GM21576 (cell line): ENCODE results near the gene SMARCD3.

Experiments used
- ATAC-seq: cut with Tn5 transposase; IDR thresholded peaks from one replicate; pipeline ENCODE4 v1.9.1; 2021; ENCODE audit warnings: mild to moderate bottlenecking, moderate library complexity; ENCODE audit not compliant: unreplicated experiment

Gene SMARCD3

DNA sequence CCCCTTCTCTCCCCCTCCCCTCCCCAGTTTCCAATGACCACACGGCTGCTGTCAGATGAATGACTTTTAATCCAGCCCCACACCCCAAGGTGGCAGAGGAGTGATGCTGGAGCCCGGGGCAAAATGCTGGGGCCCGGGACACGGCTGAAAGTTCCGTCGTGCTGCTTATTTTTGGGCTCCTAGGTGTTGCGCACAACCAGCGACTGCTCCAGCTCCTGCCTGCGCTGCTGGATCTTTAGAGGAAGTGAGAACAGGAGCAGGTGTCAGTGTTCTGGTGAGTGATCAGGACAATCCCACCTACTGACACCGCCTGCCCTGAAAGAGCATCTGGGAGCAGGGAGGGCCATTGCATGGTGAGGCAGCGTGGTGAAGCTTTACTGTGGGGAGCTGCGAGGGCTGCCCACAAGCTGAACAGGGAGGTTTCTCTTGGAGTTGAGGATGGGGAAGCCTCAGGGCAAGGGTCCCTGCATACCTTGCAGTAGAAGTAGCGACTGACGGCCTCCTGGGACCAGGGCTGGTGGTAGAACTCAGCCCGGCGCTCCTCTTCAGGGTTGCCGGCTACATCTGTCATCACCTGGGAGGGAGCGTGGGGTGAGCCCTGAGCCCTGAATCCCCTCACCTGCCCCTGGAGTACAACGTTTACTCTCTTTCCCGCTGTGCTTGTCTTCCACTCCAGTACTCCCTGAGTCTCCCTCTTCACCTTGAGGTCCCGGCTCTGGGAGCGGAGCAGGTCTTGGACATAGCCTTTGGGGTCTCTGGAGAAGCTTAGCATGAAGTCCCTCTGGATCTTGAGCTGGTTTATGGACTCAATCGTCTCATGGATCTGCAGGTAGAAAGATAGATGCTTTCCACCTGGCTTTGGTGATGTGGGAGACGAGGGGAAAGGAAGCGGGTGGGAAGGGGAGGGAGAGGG is 9.3 kb downstream of the SMARCD3 start:
- ATAC-seq, result no peak

DNA sequence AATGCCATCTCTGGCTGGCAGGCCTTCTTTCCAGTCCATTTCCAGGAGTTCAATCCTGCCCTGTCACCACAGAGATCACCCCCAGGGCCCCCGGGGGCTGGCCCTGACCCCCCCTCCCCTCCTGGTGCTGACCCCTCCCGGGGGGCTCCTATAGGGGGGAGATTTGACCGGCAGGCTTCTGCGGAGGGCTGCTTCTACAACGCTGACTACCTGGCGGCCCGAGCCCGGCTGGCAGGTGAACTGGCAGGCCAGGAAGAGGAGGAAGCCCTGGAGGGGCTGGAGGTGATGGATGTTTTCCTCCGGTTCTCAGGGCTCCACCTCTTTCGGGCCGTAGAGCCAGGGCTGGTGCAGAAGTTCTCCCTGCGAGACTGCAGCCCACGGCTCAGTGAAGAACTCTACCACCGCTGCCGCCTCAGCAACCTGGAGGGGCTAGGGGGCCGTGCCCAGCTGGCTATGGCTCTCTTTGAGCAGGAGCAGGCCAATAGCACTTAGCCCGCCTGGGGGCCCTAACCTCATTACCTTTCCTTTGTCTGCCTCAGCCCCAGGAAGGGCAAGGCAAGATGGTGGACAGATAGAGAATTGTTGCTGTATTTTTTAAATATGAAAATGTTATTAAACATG is 10.2 kb downstream of the SMARCD3 start:
- no peak for ATAC-seq

DNA sequence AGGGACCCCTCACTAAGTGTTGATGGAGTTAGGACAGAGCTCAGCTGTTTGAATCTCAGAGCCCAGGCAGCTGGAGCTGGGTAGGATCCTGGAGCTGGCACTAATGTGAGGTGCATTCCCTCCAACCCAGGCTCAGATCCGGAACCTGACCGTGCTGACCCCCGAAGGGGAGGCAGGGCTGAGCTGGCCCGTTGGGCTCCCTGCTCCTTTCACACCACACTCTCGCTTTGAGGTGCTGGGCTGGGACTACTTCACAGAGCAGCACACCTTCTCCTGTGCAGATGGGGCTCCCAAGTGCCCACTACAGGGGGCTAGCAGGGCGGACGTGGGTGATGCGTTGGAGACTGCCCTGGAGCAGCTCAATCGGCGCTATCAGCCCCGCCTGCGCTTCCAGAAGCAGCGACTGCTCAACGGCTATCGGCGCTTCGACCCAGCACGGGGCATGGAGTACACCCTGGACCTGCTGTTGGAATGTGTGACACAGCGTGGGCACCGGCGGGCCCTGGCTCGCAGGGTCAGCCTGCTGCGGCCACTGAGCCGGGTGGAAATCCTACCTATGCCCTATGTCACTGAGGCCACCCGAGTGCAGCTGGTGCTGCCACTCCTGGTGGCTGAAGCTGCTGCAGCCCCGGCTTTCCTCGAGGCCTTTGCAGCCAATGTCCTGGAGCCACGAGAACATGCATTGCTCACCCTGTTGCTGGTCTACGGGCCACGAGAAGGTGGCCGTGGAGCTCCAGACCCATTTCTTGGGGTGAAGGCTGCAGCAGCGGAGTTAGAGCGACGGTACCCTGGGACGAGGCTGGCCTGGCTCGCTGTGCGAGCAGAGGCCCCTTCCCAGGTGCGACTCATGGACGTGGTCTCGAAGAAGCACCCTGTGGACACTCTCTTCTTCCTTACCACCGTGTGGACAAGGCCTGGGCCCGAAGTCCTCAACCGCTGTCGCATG is 11.0 kb downstream of the SMARCD3 start:
- no peak for ATAC-seq

DNA sequence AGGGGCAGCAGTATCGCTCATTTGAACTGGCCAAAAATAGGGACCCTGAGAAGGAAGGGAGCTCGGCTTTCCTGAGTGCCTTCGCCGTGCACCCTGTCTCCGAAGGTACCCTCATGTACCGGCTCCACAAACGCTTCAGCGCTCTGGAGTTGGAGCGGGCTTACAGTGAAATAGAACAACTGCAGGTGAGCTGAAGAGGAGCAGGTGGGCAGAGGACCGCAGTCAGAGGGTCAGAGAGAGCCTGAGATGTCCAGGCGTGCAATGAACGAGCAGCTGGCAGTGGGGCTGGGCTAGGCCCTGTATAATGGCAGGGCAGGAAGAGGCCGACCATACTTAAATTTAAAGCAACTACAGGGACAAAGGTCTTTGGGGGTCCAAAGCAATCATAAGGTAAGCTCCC is 12.1 kb downstream of the SMARCD3 start:
- ATAC-seq, result no peak

GRCh38 chr7:151235091-151235787 is 13.3 kb downstream of the SMARCD3 start:
- no peak for ATAC-seq

DNA sequence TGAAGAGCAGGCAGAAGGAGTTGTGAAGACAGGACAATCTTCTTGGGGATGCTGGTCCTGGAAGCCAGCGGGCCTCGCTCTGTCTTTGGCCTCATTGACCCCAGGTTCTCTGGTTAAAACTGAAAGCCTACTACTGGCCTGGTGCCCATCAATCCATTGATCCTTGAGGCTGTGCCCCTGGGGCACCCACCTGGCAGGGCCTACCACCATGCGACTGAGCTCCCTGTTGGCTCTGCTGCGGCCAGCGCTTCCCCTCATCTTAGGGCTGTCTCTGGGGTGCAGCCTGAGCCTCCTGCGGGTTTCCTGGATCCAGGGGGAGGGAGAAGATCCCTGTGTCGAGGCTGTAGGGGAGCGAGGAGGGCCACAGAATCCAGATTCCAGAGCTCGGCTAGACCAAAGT is 14.7 kb downstream of the SMARCD3 start:
- no peak for ATAC-seq

DNA sequence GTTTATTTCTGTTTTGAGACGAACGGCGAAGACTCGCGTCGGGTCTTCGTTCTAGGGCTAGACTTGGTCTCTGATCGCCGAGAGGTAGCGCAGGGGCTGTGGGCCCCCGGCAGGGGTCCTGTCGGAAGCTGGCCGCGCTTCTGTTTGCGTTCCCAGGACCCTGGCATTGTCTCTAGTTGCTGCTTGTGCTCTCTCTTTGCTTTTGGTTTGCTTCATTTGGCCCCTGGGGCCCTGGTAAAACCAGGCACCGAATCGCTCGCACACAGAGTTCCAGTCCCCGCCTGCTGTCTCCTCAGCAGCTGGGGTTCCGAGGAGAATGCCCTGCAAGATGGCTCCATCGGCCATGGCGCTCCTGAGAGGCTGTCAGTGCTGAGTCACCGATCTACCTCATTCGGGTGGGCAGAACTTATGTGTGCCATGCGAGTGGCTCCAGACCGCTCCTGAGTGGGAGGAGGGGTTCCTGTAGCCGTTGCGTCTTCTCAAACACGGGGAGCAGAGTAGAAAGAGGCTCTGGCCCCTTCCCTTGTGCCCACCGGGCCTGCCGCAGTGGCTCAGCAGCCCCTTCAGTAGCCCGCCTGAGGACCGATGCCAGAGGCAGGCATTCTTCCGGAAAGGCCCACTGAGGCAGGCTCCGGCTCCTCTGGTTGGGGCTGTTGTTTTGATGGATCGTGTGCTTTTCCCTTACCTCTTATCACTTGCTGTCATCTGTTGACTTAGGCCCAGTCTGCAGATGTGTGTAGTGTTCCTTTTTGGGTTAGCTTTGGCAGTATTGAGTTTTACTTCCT is 15.4 kb downstream of the SMARCD3 start:
- ATAC-seq, result peak; percentile 20

DNA sequence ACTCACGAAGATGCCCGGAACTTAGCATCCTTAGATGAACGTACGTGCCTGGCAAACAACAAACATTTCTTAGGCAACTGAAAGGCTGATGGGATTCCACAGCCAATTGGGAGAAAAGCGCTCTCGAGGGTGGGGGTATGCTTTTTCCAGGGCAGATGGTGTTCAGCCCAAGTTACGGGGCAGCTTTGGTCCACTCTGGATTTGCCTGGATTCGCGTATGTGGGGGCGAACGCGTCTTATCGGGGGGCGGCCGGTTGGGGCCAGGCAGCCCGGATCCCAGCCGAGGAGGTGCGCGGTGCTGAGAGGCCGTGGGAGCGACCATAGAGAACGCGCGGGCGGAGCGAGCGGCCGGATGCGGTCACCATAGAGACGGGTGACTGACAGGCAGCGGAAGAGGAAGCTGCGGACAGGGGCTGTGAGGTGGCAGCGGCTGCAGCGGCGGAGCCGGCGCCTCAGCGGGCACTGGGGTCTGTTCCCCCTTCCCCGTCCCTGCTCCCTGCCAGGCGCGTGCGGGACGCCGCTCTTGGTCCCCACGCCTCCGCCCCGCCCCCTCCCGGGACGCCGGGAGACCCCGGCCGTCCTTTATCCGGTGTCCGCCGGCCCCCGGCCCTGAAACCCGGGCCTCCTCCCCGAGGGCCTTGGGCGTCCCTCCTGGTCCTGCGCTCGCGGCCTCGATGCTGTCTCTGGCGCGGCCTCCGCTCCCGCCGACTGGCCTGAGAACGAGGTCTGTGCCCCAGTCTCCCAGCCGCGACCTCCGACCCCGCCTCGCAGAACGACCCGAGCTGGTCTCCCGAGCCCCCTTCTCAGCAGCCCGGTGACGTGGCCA is 16.2 kb downstream of the SMARCD3 start, which contains the start of gene CHPF2:
TSS of gene CHPF2 (plus strand) at position 393 of the 826 bp plus-strand sequence. CDS start 1,529 bp downstream, outside the sequence.
- ATAC-seq, result peak; percentile 95

- no peak for ATAC-seq
Measured at GRCh38 chr7:151231080-151231479, 17.4 kb downstream of the SMARCD3 start.

- no peak for ATAC-seq
Measured at GRCh38 chr7:151229249-151229648, 19.2 kb downstream of the SMARCD3 start.

DNA sequence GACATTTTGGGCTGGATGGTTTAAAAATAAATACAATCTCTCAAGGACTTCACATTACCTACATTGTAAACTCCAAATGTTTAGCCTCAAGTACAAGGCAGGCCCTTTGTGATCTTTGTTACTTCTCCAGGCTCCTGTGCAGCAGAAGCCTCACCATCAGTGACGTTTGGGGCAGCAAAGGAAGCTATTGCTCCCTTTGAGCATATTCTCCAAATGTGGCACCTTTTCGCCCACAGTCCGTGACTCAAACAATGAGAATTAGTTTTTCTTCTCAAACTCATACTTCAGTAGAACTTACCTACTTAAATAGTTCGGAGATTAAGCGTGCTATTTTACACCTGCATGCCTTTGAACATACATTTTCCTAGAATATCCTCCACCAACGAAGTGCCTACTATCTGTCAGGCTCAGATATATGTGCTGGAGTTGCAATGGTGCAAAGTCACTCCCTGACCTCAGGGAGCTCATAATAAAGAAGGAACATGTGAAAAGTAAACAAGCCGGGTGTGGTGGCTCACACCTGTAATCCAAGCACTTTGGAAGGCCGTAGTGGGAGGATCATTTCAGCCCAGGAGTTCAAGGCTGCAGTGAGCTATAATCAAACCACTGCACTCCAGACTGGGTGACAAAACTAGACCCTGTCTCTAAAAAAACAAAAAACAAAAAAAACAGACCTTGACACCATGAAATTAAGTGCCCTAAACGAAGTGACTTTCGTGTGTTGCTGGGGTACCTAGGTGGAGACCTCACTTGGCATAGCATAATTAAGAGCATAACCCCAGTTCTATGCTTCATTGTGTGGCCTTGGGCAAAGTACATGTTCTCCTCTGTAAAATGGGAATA is 20.2 kb downstream of the SMARCD3 start:
- ATAC-seq, result no peak

DNA sequence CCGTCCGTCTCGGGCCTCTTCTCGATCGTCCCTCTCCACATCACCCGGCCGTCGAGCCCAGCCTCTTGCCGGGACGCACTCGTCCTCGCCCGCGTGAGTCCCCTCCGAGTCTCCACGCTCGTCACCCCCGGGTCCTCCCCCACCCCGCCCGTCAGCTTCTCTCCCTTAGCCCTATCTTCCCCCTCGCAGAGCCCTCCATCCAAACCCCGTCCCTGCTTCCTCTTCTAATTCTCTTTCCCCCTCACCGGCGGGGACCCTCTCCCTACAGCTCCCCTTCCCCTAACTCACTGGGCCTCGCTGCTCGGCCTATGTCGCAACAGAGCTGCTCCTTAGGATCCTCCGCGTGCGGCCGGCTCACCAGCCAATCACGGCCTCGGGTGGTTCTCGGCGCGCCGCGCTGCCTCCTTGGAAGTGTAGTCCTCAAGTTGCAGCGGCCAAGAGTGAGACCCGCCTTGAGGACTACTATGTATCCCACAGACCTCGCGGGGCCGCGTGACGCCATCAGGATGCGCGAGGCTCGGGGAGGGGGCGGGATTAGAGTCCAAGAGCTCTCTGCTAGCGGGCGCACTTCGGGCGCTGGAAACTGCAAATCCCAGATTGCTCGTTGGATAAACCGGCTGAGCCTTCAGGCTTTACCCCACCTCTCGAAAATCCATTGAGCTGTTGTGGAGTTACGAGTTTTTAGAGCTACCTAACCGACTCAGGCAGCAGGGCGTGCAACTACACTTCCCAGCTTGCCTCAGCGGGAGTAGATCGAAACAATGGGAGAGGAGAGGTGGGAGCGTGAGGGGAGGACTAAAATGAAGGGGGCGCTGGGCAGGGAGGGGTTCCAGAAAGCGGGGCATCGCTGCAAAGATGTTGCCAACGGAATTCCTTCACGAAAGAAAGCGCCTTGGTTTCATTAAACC is 21.4 kb downstream of the SMARCD3 start, which contains the start of gene ABCF2:
TSS of gene ABCF2 (minus strand) at position 331 of the 908 bp plus-strand sequence. CDS start 747 bp downstream, outside the sequence.
- peak; percentile 99 for ATAC-seq

DNA sequence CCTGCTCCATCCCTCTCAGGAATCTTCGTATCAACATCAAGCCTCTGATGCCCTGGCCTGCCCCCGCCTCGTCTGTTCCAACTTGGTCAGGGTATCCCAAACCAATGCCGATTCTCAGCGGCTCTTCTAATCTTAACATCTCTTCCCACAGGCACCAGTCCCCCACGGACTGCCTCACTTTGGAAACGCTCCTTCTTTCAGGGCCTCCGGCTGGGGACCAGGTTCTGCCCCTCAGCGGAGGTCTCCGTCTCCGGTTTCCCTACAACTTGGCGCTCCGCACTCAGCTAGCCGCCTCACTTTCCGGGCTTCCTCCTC is 22.0 kb downstream of the SMARCD3 start:
- peak; percentile 12 for ATAC-seq

- no peak for ATAC-seq
Measured at GRCh38 chr7:151225948-151226510, 22.5 kb downstream of the SMARCD3 start.

DNA sequence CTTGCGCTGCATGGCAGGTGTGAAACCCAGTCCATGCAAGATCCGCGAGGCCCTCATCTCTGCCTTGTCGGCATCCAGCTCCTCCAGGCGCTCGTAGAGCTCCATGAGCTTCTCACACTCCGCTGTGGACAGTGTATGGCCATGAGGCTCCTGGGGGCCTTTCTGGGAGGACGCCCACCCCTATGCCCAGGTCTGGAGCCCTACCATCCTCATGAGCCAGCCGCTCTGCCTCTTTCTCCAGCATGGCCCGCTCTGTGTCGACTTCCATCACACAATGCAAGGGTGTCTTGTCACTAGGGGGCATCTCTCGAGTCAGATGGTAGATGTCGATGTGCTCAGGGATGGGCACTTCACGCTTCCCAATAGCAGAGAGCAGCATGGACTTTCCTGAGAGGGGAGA is 24.8 kb downstream of the SMARCD3 start:
- ATAC-seq, result no peak

- ATAC-seq, result no peak
Measured at GRCh38 chr7:151218170-151218569, 30.3 kb downstream of the SMARCD3 start.

- no peak for ATAC-seq
Measured at GRCh38 chr7:151215396-151215795, 33.1 kb downstream of the SMARCD3 start.
